ENCODE results near the gene CCDC194. TPM values are rescaled to one million over a fixed set of nuclear protein-coding genes. Genes with fewer than 3 reads are reported as not detected.
A peak's percentile ranks its signal among the peaks of the same experiment; 100 is the strongest.

Gene CCDC194
- total and polyA plus RNA-seq, 8 donors: 0.17 to 1.4 (median 0.27) TPM; not detected in 3

GRCh38 chr19:17404621-17405249, 10.7 kb upstream of the CCDC194 start:
- H3K27ac ChIP-seq: peak overlapping the region; percentile 86 to 89

DNA sequence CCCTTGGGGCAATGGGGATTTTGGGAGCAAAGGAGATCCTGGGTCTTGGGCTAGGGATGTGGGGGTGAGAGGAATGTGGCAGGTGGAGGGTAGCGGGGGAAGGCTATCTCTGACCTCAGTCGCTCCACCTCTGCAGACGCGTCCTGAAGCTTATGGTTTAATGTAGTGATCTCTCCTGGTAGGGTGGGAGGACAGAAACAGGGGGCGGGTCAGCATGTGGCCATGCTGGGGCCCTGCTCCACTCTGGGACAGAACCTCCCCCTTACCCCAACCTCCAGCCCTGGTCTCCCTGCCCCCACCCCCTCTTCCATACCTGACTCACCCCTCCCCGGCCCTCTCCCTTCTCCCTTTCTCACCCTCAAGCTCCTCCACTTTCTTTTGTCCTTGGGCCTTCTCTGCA, 10.0 kb upstream of the CCDC194 start:
- Histone ChIP-seq H3K4me1 (peaks cover 0 to 52% of the 10 kb centered on the region in 2 donors), H3K9me3 (no peaks in the 10 kb centered on the region), H3K27me3 (no peaks in the 10 kb centered on the region), H3K27ac (peak overlapping the region in 1 of 2 donors; percentile 86), H3K36me3 (peaks cover 0 to 33% of the 10 kb centered on the region in 2 donors), H3K4me3 (peak overlapping the region; percentile 5 to 66)
- no peak for TF ChIP-seq CTCF (IDR thresholded peaks at IDR 0.05)
- ATAC-seq: no peak
- intact Hi-C loops (cut with DNase I): no loop called here
- DNase-seq: no peak

More at GRCh38 chr19:17404621-17405249, 10.7 kb upstream of the CCDC194 start:
- peak overlapping the region; percentile 21 to 66 for H3K4me3 ChIP-seq
- H3K9me3 ChIP-seq: no peaks in the 10 kb centered on the region
- TF ChIP-seq CTCF (IDR thresholded peaks at IDR 0.05): no peak
- peaks cover 0 to 52% of the 10 kb centered on the region in 2 donors for H3K4me1 ChIP-seq
- H3K27me3 ChIP-seq: no peaks in the 10 kb centered on the region
- H3K36me3 ChIP-seq: peaks cover 0 to 28% of the 10 kb centered on the region in 2 donors
- ATAC-seq (no peak), DNase-seq (no peak)
- intact Hi-C loops (cut with DNase I): no loop called here

DNA sequence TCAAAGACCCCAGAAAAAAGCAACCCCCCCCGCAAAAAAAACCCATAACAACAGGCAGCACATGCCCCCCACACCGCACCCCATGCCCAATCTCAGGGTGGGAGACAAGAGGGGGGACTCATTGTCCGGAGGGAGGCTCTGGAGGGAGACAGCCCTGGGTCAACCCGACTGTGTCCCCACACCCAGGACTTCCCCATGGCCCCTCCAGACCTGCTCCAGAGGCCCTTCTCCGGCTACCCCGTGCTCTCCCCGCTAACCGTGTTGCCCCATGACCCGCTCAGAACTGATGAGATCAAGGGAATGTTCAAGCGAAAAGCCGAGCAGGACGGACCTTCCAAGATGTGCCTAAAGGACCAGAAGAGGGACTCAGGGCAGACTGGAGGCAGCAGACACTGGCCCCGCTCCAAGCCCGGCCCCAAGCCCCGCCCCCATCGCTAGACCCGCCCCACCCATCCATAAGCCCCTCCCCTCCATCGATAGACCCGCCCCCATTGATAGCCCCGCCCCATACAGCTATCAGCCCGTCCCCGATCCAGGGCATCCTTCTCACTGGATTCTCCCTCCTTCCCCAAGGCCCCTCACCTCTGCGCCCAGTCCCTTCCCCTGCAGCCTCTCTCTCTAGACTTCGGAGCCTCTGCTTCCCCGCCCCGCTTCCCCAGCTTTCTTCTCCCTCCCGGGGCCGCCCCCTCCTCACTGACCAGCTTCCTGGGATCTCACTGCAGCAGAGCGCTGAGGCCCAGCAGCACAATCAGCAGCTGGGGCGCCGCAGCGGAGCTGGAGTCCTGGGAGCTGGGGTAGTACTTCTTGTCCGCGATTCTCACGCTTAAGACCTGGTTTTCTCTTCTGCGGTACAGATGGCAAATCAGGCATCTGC, 9.2 kb upstream of the CCDC194 start:
- ATAC-seq (peak; percentile 4), DNase-seq (no peak)
- peaks cover 0 to 40% of the 10 kb centered on the region in 2 donors for H3K36me3 ChIP-seq
- intact Hi-C loops (cut with DNase I): no loop called here
- no peaks in the 10 kb centered on the region for H3K9me3 ChIP-seq
- H3K27ac ChIP-seq: peak overlapping the region in 1 of 2 donors; percentile 86
- TF ChIP-seq CTCF (IDR thresholded peaks at IDR 0.05): no peak
- H3K4me3 ChIP-seq: peak overlapping the region; percentile 5 to 66
- no peaks in the 10 kb centered on the region for H3K27me3 ChIP-seq
- peaks cover 0 to 47% of the 10 kb centered on the region in 2 donors for H3K4me1 ChIP-seq

GRCh38 chr19:17401628-17402027, 7.6 kb upstream of the CCDC194 start:
- Histone ChIP-seq H3K4me1 (peaks cover 0 to 34% of the 10 kb centered on the region in 2 donors), H3K27ac (no peak overlapping the region), H3K4me3 (no peak overlapping the region), H3K9me3 (no peaks in the 10 kb centered on the region), H3K27me3 (no peaks in the 10 kb centered on the region), H3K36me3 (peaks cover 0 to 51% of the 10 kb centered on the region in 2 donors)
- intact Hi-C loops (cut with DNase I): no loop called here
- no peak for TF ChIP-seq CTCF (IDR thresholded peaks at IDR 0.05)
- no peak for ATAC-seq
- no peak for DNase-seq

Data from left lung (tissue), 10 donors.